Lung microvascular endothelial cell (primary cell): ENCODE data around the gene ANKFN1. TPM values are rescaled to one million over a fixed set of nuclear protein-coding genes. Genes with fewer than 3 reads are reported as not detected.

Experiments used
- DNase-seq, 2 donors: peaks; one replicate each; pipeline versions ENCODE4 v3.0.0 to v3.0.0-alpha.2; 2010; ENCODE audit warnings: low read depth in 2 of 2
- total RNA-seq: library from RNA; depleted of rRNA; stranded (reverse); fragments of >200 nt; gene quantifications from 2 replicates; pipeline ENCODE4 v1.2.1, GENCODE V29; 2014

ANKFN1 gene
- total RNA-seq, 1 donor from 2014 or later, result not detected

DNA sequence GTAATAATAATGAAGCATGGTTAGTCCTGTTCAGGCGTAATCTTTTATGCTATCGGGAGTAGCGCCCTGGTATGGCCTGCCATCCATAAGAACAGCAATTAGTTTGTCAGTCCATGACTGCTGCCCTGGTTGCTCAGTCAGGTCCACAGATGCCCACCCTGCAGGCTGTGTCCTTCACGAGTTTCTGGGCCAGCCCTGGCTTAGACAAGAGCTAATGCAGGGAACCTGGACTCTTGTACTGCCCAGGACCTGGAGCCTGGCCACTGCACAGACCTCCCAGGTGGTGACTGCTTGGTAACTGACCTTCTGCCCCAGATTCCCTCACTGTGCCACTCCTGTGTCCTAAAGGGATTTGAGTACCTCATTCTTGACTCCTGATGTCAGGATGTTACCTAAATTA is 279.2 kb downstream of the ANKFN1 start:
- no peak for DNase-seq

DNA sequence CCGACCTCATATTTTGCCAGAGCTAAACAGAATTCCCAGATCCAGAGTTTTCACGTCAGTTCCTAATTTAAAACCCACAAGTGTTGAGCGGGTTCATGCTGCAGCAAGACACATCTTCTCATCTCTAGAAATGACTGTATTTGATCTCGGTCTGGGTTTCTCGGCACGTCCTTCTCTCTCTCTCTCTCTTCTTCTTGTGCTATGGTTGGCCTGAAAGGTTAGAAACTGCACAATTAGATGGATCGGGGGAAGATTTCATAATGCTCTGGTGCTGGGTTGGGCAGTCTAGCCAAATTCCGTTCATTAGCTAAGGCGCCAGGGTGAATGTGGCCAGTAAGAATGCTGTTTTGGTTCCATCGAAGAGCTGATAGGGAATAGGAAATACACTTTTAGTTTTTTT is 281.3 kb downstream of the ANKFN1 start:
- DNase-seq, result no peak

DNA sequence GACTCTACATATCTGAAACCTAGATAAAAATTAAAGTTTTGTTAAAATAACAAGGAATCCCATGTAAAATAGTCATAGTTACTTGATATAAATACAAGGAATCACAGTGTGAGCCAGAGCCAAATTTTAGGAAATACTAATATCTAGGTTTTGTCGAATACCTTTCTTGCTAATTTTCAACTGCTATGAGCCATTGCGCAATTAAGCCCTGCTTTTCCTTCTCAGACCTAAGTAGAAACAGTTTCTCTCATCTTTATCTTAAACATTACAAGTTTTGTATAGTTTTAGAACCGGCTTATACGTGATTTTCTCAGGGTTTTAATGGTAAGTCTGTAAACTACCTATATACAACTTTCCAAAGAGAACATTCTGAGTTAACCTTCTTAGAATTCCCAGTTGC is 282.9 kb downstream of the ANKFN1 start:
- DNase-seq, result no peak

DNA sequence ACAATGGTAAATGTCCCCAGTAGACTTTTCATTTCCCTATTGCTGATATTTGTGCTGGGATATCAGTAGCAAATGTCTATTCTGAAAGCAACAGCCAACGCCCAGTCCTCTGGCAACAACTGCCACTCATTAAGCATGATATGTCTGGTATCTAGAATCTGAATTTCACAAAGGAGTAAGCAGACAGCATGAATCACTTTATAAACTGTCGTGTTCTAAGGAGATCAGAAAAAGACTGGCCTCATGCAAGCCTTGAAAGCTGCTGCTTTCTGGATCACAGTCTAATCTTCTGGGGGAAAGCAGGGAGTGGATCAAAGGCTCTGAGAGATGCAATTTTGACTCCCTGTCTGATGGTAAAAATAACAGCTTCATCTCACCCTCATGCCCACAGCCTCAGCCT is 287.1 kb downstream of the ANKFN1 start:
- peak in 1 of 2 donors; percentile 7 for DNase-seq

DNA sequence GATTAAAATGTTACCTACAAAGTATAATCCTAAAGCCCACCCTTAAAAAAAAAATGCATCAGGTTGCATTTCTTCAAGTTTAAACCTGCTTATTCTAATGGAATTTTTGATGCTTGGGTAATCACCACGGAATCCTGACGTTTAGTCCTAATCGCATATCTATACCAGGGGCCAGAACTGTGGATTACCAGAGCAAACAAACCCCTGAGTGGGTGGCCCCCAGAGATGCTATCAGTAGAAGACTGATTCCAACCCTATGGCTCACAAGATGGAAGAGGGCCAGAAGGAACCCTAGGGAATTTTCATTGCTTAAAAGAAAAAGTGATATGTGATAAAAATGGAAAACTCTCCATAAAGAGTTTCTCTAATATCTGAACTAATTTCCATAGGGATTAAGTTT is 288.0 kb downstream of the ANKFN1 start:
- DNase-seq, result peak in 1 of 2 donors; percentile 12

DNA sequence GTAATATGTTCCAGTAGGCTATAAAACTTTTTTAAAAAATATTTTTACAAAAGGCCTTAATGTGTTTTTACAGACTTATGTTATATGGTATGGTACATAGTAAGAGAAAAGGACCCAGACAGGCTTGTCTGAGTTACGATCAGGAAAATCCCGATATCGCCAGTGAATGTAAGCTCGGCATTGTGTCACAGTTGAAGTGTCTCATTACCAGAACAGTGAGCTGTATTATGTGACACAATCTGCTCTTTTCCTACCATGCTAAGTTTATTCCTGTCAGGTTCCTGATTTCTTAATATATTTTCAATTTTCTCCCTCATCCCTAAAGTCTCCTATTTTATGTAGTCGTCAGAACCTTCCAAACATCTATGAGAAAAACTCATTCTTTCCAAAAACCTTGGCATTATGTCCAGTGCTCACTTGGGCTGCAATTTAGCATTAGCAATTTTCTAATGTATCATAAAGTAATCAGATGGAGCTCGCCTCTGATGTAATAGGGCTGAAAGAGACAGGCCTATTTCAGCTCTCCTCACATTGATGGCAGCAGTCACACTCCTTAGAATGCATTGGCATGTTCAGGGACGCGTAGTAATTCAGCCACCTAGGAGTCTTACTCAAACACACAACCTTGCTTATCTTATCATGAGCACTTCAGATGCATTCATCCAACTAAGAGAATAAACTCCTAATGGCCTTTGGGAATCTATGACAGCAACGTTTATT is 292.6 kb downstream of the ANKFN1 start:
- no peak for DNase-seq

DNA sequence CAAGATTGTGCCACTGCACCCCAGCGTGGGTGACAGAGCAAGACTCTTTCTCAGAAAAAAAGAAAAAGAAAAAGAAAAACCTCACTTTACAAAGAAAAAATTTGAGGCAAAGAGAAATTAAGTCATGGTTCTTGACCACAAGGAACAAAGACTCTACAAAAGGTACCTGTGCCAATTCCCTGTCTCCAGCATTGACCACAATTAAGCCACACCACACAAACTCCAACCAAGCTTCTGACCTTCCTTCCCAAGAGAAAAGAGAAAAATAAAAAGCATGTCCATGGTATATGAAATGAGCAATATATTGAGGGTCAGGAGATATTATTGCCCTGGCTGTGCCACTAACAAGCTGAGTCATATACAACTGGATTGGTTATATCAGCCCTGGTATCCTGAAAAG is 293.9 kb downstream of the ANKFN1 start:
- no peak for DNase-seq

DNA sequence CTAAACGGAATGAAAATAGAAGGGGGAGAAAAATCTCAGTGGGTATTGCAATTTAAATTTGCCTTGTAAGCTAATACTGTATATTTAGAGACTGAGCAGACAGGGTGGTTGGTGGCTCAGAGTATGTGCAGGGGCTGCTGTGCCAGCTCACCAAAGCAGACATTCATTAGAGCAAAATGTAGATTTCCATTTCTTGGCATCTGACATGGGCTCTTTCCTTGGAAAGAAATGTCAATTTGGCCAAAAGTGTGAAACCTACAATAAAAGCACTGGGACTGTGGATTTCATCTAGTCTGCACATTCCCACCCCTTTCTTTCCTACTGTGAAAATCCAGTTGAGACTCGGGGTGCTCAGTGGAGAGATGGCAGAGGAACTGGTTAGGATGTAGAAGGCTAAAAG is 295.1 kb downstream of the ANKFN1 start:
- DNase-seq, result no peak

DNA sequence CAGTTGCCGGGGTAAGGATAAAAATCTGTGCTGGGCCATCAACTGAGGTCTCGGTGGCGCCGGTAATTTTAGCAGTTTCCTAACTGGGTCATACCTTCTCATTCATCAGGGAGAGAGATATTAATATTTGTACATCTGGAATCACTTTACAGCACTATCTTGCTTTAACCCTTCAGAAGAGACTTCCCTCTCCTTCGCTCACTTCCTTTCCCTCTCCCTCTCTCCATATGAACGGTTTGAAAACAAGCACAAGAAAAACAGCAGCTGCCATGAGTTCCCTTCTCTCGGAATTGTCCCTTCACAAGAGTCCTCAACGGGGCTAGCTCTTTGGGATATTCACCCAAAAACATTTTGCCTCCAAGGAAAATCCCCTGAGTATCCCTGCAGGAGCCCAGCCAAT is 295.9 kb downstream of the ANKFN1 start:
- no peak for DNase-seq

DNA sequence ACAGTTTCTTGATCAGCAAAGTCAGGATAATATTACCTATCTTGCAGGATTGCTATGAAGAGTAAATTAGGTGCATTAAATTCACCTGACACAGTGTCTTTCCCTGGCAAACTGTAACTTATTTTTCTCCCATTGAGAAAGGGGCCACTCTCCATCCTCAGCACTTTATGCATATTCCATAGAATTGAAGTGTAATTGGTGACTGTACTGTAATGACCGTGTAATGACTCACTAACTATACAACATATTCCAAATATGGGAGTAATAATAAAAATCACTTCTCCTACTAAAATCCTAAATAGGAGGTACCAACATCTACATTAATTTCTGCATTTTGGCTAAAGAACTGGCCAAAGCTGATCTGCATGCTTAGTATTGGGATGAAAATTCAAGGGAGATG is 298.4 kb downstream of the ANKFN1 start:
- DNase-seq, result no peak

DNA sequence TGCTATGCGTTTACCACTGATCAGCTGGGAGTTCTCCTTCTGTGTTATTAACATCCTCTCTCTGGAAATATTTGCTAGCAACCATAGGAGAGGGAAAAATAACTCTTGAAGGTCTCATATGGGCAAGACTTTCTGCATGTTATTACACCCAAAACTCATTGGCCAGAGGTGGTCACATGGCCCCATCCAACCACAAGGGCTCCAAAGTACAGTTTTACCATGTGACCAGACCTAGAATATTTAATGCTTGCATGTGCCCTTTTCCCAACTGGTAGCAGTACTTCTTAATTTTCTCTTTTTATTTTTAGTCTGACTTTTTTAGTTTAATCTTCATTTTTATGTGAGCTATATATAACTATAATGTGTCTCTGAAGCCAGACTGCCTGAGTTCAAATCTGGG is 299.2 kb downstream of the ANKFN1 start:
- DNase-seq, result no peak

DNA sequence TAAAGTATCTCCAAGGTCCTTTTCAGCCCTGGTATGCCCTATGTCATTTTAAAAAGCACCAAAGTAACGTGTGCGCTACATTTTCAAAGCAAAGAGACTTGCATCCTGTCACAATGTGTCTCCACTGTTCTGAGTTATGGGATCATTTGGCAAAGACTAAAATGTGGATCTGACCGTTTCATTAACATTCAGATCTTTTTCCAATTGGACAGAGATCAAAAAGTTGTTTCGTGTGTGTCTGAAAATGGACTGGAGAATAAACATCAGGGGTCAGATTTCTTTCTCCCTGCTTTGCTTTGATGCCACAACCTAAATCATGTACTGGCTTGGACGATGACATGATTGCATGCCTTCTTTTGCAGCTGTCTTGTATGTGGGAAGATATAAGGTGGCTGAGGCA is 304.2 kb downstream of the ANKFN1 start:
- no peak for DNase-seq

DNA sequence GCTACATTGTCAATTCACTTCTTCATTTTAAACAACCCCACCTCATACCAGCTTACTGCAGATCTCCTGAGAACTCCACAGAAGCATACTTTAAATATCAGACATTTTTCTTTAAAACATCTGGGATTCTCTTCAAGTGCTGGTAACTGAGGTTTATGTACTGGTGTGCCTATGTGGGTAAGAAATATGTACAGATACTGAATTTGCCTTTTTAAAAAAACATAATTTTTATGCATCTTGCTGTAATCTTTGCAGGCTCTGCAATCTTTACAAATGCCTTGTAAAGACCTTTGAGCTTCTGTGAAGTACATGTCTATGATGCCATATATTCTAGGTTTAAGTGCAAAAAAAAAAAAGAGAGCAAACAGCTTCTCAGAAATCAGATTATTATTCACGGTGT is 312.6 kb downstream of the ANKFN1 start:
- DNase-seq, result no peak

DNA sequence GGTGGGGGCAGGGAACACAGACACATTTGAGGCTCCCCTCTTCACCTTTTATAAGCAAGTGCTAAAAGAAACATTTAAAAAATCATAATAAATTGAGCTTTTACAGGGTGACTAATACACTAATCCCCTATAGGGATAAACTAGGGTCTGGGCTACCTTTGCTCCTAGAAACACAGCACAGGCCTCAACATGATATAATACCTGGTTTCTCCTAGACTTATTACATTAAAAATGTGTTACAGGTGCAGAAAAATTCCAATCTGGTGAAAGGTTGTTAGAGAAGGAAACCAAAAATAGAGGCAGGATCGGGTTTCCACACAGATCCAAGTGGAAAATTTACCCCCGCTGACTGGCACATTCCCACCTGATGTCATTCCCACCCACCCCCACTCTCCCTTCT is 315.6 kb downstream of the ANKFN1 start:
- no peak for DNase-seq

DNA sequence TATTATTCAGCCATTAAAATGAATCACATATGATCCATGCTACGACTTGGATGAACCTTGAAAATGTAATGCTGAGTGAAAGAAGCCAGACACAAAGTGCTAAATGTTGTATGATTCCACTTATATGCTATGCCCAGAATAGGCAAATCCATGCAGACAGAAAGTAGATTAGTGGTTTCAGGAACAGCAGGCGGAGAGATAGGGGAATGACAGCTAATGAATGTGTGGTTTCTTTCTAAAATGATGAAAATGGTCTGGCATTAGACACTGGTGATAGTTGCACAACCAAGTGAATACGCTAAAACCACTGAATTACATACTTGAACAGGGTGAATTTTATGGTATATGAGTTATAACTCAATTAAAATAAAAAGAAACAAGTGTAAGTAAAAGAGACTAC is 318.4 kb downstream of the ANKFN1 start:
- DNase-seq, result no peak

DNA sequence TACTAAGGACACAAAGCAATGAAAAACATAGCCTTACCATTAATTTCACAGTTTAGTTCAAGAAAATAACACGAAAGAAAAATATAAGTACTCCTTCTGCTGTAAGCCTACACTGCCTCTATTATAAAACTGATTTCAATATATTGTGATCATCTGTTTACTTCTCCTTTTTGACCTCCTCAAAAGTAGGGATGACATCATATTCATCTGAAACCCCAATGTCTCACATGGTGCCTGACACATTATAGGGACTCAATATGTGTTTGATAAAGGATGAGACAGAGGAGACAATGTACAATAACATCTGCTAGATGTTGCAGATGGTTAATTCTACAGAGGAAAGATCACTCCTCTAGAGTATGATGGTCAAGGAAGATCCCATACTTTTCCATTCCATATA is 321.8 kb downstream of the ANKFN1 start:
- DNase-seq, result no peak

DNA sequence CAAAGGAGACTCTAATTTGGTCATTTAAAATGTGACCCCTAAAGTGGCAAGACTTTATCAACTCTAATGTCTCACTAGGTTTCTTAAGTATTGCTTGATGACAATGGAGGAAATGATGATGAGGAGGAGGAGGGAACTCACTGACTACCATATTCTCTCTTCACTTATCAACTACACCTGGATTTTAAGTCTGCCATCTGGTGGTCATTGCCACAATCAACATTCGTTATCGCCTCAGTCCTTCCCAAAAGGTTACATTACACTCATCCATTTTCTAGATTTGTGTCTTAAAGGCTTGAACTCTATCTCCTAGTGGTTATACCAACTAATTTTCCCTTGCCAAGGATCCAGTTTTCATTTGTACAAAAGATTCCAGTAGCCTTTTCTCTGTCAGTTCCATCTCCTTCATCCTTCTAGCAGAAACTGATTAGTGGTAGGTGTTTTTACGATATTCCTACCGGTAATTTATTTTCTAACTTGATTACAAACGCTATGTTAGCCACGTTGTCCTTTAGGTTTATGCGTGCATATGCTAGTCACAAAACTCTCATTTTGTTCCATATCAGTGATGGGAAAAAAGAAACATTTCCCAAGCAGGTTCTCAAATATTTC is 325.7 kb downstream of the ANKFN1 start:
- DNase-seq, result peak; percentile 54 to 55

DNA sequence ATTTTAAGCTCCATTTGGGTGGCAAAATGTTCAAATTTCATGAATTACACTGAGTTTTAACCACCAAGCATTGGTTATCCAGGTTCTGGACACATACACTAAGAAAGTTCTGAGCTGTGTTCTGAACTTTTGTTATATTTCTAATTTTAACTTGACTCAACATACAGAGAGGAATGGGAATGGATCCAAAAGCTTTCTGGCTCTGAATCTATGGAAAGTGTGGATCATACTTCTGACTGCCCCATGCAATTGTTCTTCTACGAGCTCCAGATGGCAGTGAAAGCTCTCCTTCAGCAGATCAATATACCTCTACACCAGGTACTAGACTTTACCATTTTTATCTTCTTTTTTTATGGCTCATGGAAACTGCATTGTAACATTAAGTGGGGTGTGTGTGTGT is 327.2 kb downstream of the ANKFN1 start:
- DNase-seq, result peak in 1 of 2 donors; percentile 32

DNA sequence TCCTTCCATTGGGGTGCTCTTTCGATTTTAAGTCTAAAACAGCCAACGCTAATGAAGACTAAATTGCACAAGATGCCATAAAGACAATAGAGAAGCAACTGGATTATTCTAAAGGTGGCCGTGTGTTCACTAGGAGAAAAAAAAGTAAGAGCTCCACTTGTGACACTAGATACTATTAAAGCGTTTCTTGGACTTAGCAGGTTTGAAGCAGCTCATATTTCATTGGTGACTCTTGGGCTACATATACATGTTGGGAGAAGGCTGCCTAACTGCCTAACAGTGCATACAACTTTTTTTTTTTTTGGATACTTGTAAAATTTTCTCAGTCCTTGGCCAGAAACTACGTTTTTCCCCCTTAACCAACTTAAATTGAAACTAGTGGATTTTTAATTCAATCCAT is 328.4 kb downstream of the ANKFN1 start:
- DNase-seq, result no peak

DNA sequence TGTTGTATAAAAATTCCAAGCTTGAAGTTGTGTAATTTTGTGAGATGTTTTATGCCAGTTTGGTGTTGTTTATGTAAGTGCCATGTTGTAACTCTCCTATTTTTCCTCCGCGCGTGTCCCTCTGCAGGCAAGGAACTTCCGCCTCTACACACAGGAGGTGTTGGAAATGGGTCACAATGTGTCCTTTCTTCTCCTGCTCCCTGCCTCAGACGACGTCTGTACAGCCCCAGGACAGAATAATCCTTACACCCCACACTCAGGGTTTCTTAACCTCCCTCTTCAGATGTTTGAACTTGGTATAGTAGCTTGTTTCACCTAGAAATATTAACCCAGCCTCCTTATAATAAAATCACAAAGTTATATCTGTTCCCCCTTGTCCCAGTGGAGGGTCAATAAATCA is 329.0 kb downstream of the ANKFN1 start:
- DNase-seq, result no peak

DNA sequence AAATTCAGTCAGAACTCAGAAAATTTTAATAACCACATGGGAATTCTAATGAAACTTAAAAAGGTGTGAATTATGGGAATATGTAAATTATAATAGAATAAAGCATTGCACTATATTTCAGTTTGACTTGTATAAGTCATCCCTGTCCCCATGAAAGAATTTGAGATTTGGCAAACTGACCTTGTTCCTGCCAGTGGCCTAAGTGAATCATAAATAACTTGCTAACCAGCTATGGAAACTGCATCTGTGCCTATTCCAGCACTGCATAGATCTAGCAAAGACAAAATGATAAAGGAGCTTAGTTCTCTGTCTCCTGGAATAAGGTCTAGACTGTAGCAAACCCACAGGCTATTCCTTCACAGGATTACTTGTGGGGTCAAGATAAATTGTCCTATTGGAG is 333.5 kb downstream of the ANKFN1 start:
- DNase-seq, result no peak

DNA sequence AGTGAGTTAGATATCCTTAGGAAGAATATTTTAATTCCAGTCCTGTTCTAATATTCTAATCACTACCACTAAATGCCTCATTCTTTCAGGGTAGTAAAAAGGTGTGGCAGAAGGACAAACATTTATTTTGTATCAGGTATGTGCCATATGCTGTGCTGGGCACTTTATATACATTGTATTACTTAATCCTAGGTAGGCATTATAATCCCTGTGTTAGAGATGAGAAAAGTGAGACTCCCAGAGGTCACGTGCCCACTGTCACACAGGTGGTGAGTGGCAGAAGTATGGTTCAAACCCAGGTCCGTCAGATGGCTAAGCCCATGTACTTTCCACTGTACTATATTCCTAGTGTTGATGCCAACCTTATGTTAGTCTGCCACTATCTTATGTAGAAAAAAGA is 335.5 kb downstream of the ANKFN1 start:
- DNase-seq, result no peak

DNA sequence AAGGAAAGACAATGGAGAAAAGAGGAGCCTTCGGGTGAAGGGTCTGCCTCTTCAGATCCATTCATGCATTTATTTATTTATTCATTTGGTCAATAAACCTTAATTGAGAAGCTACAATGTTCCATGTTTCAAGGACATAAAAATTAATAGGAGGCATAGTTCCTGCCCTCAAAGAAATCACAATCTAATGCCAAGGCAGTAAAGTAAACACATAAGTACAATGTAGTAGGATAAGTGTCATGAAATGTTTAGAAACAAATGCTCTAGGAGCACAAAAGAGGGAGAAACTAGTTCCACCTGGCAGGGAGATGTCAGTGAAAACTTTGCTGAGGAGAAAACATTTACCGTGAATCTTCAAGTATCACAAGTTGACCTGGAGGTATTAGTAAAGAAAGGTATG is 336.7 kb downstream of the ANKFN1 start:
- DNase-seq, result no peak

DNA sequence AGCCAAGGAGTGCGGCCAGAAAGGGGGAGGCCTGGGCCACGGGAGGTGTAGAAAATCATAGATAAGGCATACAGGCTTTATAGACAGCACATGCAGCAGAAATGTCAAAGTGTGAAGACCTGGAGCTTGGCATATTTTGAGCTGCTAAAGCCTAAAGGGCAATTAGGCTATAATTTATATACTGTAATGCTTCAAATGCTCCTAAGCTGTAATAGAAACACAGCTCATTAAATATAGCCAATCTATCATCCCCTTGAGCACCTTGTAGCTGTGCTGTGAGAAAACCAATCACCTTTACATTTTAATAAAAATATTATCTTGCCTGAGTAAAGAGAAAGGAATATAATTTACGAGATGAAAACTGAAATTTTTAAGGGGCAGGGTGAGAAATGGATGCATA is 342.3 kb downstream of the ANKFN1 start:
- no peak for DNase-seq
